HEK293 (cell line): ENCODE data around the gene PLAC1.

Experiments
- CTCF ChIA-PET: fragments of 350-600 bp; formaldehyde crosslinking; extraction: SDS; loops from one replicate; lab custom pipeline; 2021; ENCODE audit warnings: antibody characterized with exemption; lab: Yijun Ruan, JAX
- POLR2A ChIA-PET: fragments of 300-600 bp; formaldehyde crosslinking; extraction: SDS; loops from one replicate; lab custom pipeline; 2020; ENCODE audit warnings: antibody characterized with exemption, inconsistent platforms; lab: Yijun Ruan, JAX
- H3K27ac ChIP-seq: fragments of 200-500 bp; sonication (Bioruptor generic); 2 replicates; pipeline ENCODE4 v1.5.1; 2014; ENCODE audit warnings: low read depth, low read length, control low read depth, inconsistent platforms; ENCODE audit errors: extremely low read depth
- H3K36me3 ChIP-seq, 2 experiments: fragments of 200-500 bp in 1 of 2; sonication (Bioruptor generic) in 1 of 2; 1 replicate in 1 of 2; 2 replicates in 1 of 2; pipeline ENCODE4 v1.5.1; 2014 to 2017; ENCODE audit warnings: inconsistent platforms in 2 of 2, low read length in 2 of 2; ENCODE audit not compliant: control insufficient read depth in 2 of 2, insufficient read depth in 1 of 2
- H3K4me1 ChIP-seq: fragments of 200-500 bp; sonication (Bioruptor generic); 2 replicates; pipeline ENCODE4 v1.5.1; 2014; ENCODE audit warnings: mild to moderate bottlenecking, low read length, inconsistent platforms; ENCODE audit not compliant: control insufficient read depth, insufficient read depth
- H3K4me3 ChIP-seq: 2 replicates; pipeline ENCODE4 v1.5.1; 2011; ENCODE audit warnings: low read depth, mild to moderate bottlenecking, control low read depth, low read length, moderate library complexity
- H3K9me3 ChIP-seq: fragments of 200-500 bp; sonication (Bioruptor generic); 2 replicates; pipeline ENCODE4 v1.5.1; 2014; ENCODE audit warnings: low read depth, low read length, inconsistent platforms; ENCODE audit not compliant: control insufficient read depth, insufficient read depth
- BCL11A ChIP-seq: fragments of 450-650 bp; formaldehyde crosslinking; IDR thresholded peaks from 2 replicates; pipeline ENCODE4 v1.5.1; 2016; ENCODE audit warnings: low read depth, missing biosample characterization, missing genetic modification characterization
- GLIS1 ChIP-seq: fragments of 450-650 bp; formaldehyde crosslinking; IDR thresholded peaks from 2 replicates; pipeline ENCODE4 v1.5.1; 2016; ENCODE audit warnings: missing biosample characterization, missing genetic modification characterization
- REPIN1 ChIP-seq: fragments of 450-650 bp; formaldehyde crosslinking; IDR thresholded peaks from 2 replicates; pipeline ENCODE4 v1.5.1; 2017; ENCODE audit warnings: missing biosample characterization, missing genetic modification characterization, low read depth
- SP2 ChIP-seq: fragments of 450-650 bp; formaldehyde crosslinking; IDR thresholded peaks from 2 replicates; pipeline ENCODE4 v1.5.1; 2016; ENCODE audit warnings: missing biosample characterization, missing genetic modification characterization
- TRIM28 ChIP-seq: IDR thresholded peaks from 2 replicates; pipeline ENCODE4 v1.6.1; 2011; ENCODE audit warnings: low read length, control low read depth, borderline replicate concordance
- YY2 ChIP-seq: fragments of 450-650 bp; formaldehyde crosslinking; IDR thresholded peaks from 2 replicates; pipeline ENCODE4 v1.5.1; 2016; ENCODE audit warnings: missing biosample characterization, missing genetic modification characterization
- ZBTB20 ChIP-seq: fragments of 450-650 bp; formaldehyde crosslinking; IDR thresholded peaks from 2 replicates; pipeline ENCODE4 v1.5.1; 2016; ENCODE audit warnings: missing biosample characterization, missing genetic modification characterization
- ZEB2 ChIP-seq: fragments of 450-650 bp; formaldehyde crosslinking; IDR thresholded peaks from 2 replicates; pipeline ENCODE4 v1.5.1; 2016; ENCODE audit warnings: missing biosample characterization, missing genetic modification characterization
- ZIC2 ChIP-seq: fragments of 450-650 bp; formaldehyde crosslinking; IDR thresholded peaks from 2 replicates; pipeline ENCODE4 v1.5.1; 2016; ENCODE audit warnings: missing biosample characterization, missing genetic modification characterization
- ZNF133 ChIP-seq: fragments of 450-650 bp; formaldehyde crosslinking; IDR thresholded peaks from 2 replicates; pipeline ENCODE4 v1.5.1; 2016; ENCODE audit warnings: missing biosample characterization, missing genetic modification characterization
- ZNF157 ChIP-seq: fragments of 450-650 bp; formaldehyde crosslinking; IDR thresholded peaks from 2 replicates; pipeline ENCODE4 v1.5.1; 2016; ENCODE audit warnings: missing biosample characterization, missing genetic modification characterization
- ZNF174 ChIP-seq: fragments of 450-650 bp; formaldehyde crosslinking; IDR thresholded peaks from 2 replicates; pipeline ENCODE4 v1.5.0; 2017; ENCODE audit warnings: missing biosample characterization, mild to moderate bottlenecking, missing genetic modification characterization
- ZNF311 ChIP-seq: fragments of 450-650 bp; formaldehyde crosslinking; IDR thresholded peaks from 2 replicates; pipeline ENCODE4 v1.5.1; 2017; ENCODE audit warnings: missing biosample characterization, missing genetic modification characterization, borderline replicate concordance
- ZNF362 ChIP-seq: fragments of 450-650 bp; formaldehyde crosslinking; IDR thresholded peaks from 2 replicates; pipeline ENCODE4 v1.5.1; 2016; ENCODE audit warnings: missing biosample characterization, missing genetic modification characterization
- ZNF391 ChIP-seq: fragments of 450-650 bp; formaldehyde crosslinking; IDR thresholded peaks from 2 replicates; pipeline ENCODE4 v1.5.1; 2016; ENCODE audit warnings: low read depth, missing biosample characterization, missing genetic modification characterization, borderline replicate concordance
- ZNF394 ChIP-seq: fragments of 450-650 bp; formaldehyde crosslinking; IDR thresholded peaks from 2 replicates; pipeline ENCODE4 v1.5.1; 2016; ENCODE audit warnings: missing biosample characterization, missing genetic modification characterization, mild to moderate bottlenecking, moderate library complexity, borderline replicate concordance
- ZNF501 ChIP-seq: fragments of 450-650 bp; formaldehyde crosslinking; IDR thresholded peaks from 2 replicates; pipeline ENCODE4 v1.5.1; 2016; ENCODE audit warnings: missing biosample characterization, missing genetic modification characterization
- ZNF513 ChIP-seq: fragments of 450-650 bp; IDR thresholded peaks from 2 replicates; pipeline ENCODE4 v1.5.1; 2018; ENCODE audit warnings: missing biosample characterization, missing genetic modification characterization
- ZNF549 ChIP-seq: fragments of 450-650 bp; IDR thresholded peaks from 2 replicates; pipeline ENCODE4 v1.5.1; 2018; ENCODE audit warnings: missing biosample characterization, missing genetic modification characterization, mild to moderate bottlenecking, inconsistent platforms, moderate library complexity
- ZNF558 ChIP-seq: fragments of 450-650 bp; formaldehyde crosslinking; IDR thresholded peaks from 2 replicates; pipeline ENCODE4 v1.5.1; 2016; ENCODE audit warnings: missing biosample characterization, missing genetic modification characterization
- ZNF560 ChIP-seq: fragments of 450-650 bp; formaldehyde crosslinking; IDR thresholded peaks from 2 replicates; pipeline ENCODE4 v1.5.1; 2017; ENCODE audit warnings: missing biosample characterization, missing genetic modification characterization, borderline replicate concordance
- ZNF600 ChIP-seq: fragments of 450-650 bp; formaldehyde crosslinking; IDR thresholded peaks from 2 replicates; pipeline ENCODE4 v1.5.1; 2016; ENCODE audit warnings: missing biosample characterization, missing genetic modification characterization
- ZNF645 ChIP-seq: fragments of 450-650 bp; formaldehyde crosslinking; IDR thresholded peaks from 2 replicates; pipeline ENCODE4; 2016; ENCODE audit warnings: missing biosample characterization, missing genetic modification characterization
- ZNF768 ChIP-seq: fragments of 450-650 bp; formaldehyde crosslinking; IDR thresholded peaks from 2 replicates; pipeline ENCODE4 v1.5.1; 2018; ENCODE audit warnings: missing biosample characterization, mild to moderate bottlenecking, missing genetic modification characterization
- ZNF791 ChIP-seq: fragments of 450-650 bp; formaldehyde crosslinking; IDR thresholded peaks from 2 replicates; pipeline ENCODE4 v1.5.1; 2016; ENCODE audit warnings: missing biosample characterization, missing genetic modification characterization
- ZNF830 ChIP-seq: fragments of 450-650 bp; IDR thresholded peaks from 2 replicates; pipeline ENCODE4 v1.5.0; 2018; ENCODE audit warnings: missing biosample characterization, missing genetic modification characterization, low read depth, mild to moderate bottlenecking, moderate library complexity

Gene PLAC1

GRCh38 chrX:134660627-134661026 lies 2.4 kb upstream of the PLAC1 start:
- Histone ChIP-seq H3K9me3 (no peaks in the 10 kb centered on the region), H3K36me3 (no peaks in the 10 kb centered on the region), H3K4me3 (no peak overlapping the region), H3K27ac (no peak overlapping the region), H3K4me1 (no peaks in the 10 kb centered on the region)
- ChIA-PET POLR2A (interaction anchor here (0.7 kb wide), 1 partner anchor 24 kb away, joined by 4 read pairs; no protein-coding TSS in a partner anchor), CTCF (interaction anchor here (0.6 kb wide), 2 partner anchors 14 to 23 kb away, joined by 3 read pairs; no protein-coding TSS in a partner anchor)
- TF ChIP-seq ZNF560 (tag by site-specific recombination) (no peak), TRIM28 (peak; percentile 52)
- TF ChIP-seq, all 188 proteins: peak for 1

- H3K4me1 ChIP-seq, result no peaks in the 10 kb centered on the region
- CTCF ChIA-PET, result interaction anchor here (0.6 kb wide), 1 partner anchor 13 kb away, joined by 3 read pairs; no protein-coding TSS in a partner anchor
- TF ChIP-seq ZNF830 (tag by site-specific recombination), result no peak
- TF ChIP-seq GLIS1 (tag by site-specific recombination), result no peak
- no peak for TF ChIP-seq ZNF174 (tag by site-specific recombination)
- TF ChIP-seq REPIN1 (tag by site-specific recombination), result no peak
- TF ChIP-seq ZNF362 (tag by site-specific recombination), result no peak
- no peak for TF ChIP-seq ZNF645 (tag by site-specific recombination)
- no peak for TF ChIP-seq SP2 (tag by site-specific recombination)
- no peak for TF ChIP-seq ZNF558
Observed at GRCh38 chrX:134659761-134660160, 1.5 kb upstream of the PLAC1 start.

GRCh38 chrX:134658760-134659023 lies 421 bp upstream of the PLAC1 start:
- TF ChIP-seq ZNF513 (tag by site-specific recombination) (no peak), ZIC2 (tag by site-specific recombination) (peak; percentile 76)
- H3K4me1 ChIP-seq, result no peaks in the 10 kb centered on the region
- H3K4me3 ChIP-seq, result no peak overlapping the region
- H3K36me3 ChIP-seq, result no peaks in the 10 kb centered on the region
- CTCF ChIA-PET, result interaction anchor here (0.6 to 1.1 kb wide), 2 partner anchors 136 to 348 kb away, joined by 3 read pairs; no protein-coding TSS in a partner anchor
- POLR2A ChIA-PET, result no interaction called here
- H3K27ac ChIP-seq, result no peak overlapping the region
- H3K9me3 ChIP-seq, result no peaks in the 10 kb centered on the region

More at GRCh38 chrX:134659761-134660160, 1.5 kb upstream of the PLAC1 start:
- Histone ChIP-seq H3K9me3 (no peaks in the 10 kb centered on the region), H3K36me3 (no peaks in the 10 kb centered on the region), H3K27ac (no peak overlapping the region), H3K4me3 (no peak overlapping the region)
- POLR2A ChIA-PET, result interaction anchor here (0.7 kb wide), 1 partner anchor 381 kb away, joined by 3 read pairs; no protein-coding TSS in a partner anchor

GRCh38 chrX:134654398-134655012 lies 3.8 kb downstream of the PLAC1 start:
- POLR2A ChIA-PET, result no interaction called here
- CTCF ChIA-PET, result interaction anchor here (0.7 kb wide), 1 partner anchor 8 kb away, joined by 3 read pairs; no protein-coding TSS in a partner anchor
- H3K4me1 ChIP-seq, result no peaks in the 10 kb centered on the region
- H3K27ac ChIP-seq, result no peak overlapping the region
- TF ChIP-seq ZNF391 (tag by site-specific recombination) (no peak), ZNF394 (tag by site-specific recombination) (no peak), ZNF133 (tag by site-specific recombination) (no peak), ZNF501 (tag by site-specific recombination) (no peak), ZNF157 (no peak), ZNF600 (tag by site-specific recombination) (no peak), ZEB2 (tag by site-specific recombination) (no peak), YY2 (tag by site-specific recombination) (no peak), ZBTB20 (tag by site-specific recombination) (no peak), ZNF791 (tag by site-specific recombination) (no peak), ZNF768 (tag by site-specific recombination) (no peak), BCL11A (tag by site-specific recombination) (no peak), ZNF311 (tag by site-specific recombination) (no peak), ZNF549 (no peak)
- H3K4me3 ChIP-seq, result no peak overlapping the region
- no peaks in the 10 kb centered on the region for H3K9me3 ChIP-seq
- H3K36me3 ChIP-seq, result no peaks in the 10 kb centered on the region
